Stimulated activated CD4-positive, alpha-beta T cell treated with anti-CD3 and anti-CD28 coated beads, Interleukin-15, amount 100 ng/mL, for 48 hours (primary cell): Measurements from ENCODE around the gene WAPL.

Experiments used
- DNase-seq, 2 donors: peaks; one replicate each; pipeline ENCODE4 v3.0.0-alpha.2; 2020; ENCODE audit warnings: low read depth in 2 of 2

Gene WAPL

GRCh38 chr10:86461963-86462804 lies 59.4 kb downstream of the WAPL start:
- no peak for DNase-seq

GRCh38 chr10:86451604-86451960 lies 70.0 kb downstream of the WAPL start:
- no peak for DNase-seq

GRCh38 chr10:86450806-86451603 lies 70.6 kb downstream of the WAPL start:
- DNase-seq = no peak

GRCh38 chr10:86449926-86450558 lies 71.5 kb downstream of the WAPL start:
- DNase-seq = no peak

GRCh38 chr10:86447432-86447831 lies 74.2 kb downstream of the WAPL start:
- no peak for DNase-seq

GRCh38 chr10:86446987-86447386 lies 74.6 kb downstream of the WAPL start:
- no peak for DNase-seq

GRCh38 chr10:86446440-86446839 lies 75.2 kb downstream of the WAPL start:
- no peak for DNase-seq

- DNase-seq = no peak
Measured at GRCh38 chr10:86443936-86444335, 77.7 kb downstream of the WAPL start.

GRCh38 chr10:86443069-86443468 lies 78.5 kb downstream of the WAPL start:
- DNase-seq = no peak

- no peak for DNase-seq
Measured at GRCh38 chr10:86440874-86441843, 80.4 kb downstream of the WAPL start.

GRCh38 chr10:86439544-86439943 lies 82.0 kb downstream of the WAPL start:
- no peak for DNase-seq

GRCh38 chr10:86438091-86438749 lies 83.4 kb downstream of the WAPL start:
- no peak for DNase-seq

- no peak for DNase-seq
Measured at GRCh38 chr10:86437447-86437846, 84.1 kb downstream of the WAPL start.

GRCh38 chr10:86436963-86437362 lies 84.6 kb downstream of the WAPL start:
- no peak for DNase-seq

GRCh38 chr10:86434656-86435055 lies 86.9 kb downstream of the WAPL start:
- DNase-seq = no peak

- no peak for DNase-seq
Measured at GRCh38 chr10:86423739-86424138, 97.9 kb downstream of the WAPL start.

GRCh38 chr10:86419101-86419500 lies 102.5 kb downstream of the WAPL start:
- DNase-seq = no peak

- no peak for DNase-seq
Measured at GRCh38 chr10:86415583-86415982, 106.0 kb downstream of the WAPL start.

- no peak for DNase-seq
Measured at GRCh38 chr10:86415116-86415515, 106.5 kb downstream of the WAPL start.

- no peak for DNase-seq
Measured at GRCh38 chr10:86413046-86413728, 108.4 kb downstream of the WAPL start.
